Neuronal stem cell (in vitro differentiated cells): ENCODE data around the gene NSMF.
A peak's percentile ranks its signal among the peaks of the same experiment; 100 is the strongest.

Source experiments
- DNase-seq: peaks from one replicate; pipeline ENCODE4 v3.0.0-alpha.2; 2013; ENCODE audit warnings: low spot score
- H2AFZ ChIP-seq: one replicate; pipeline ENCODE4 v1.6.1; 2013; ENCODE audit warnings: mild to moderate bottlenecking, low read length, inconsistent platforms
- H2AK5ac ChIP-seq: 2 replicates; pipeline ENCODE4 v1.6.1; 2013; ENCODE audit warnings: low read depth, mild to moderate bottlenecking, inconsistent platforms, low read length, moderate library complexity, mixed read lengths
- H2BK120ac ChIP-seq: 2 replicates; pipeline ENCODE4 v1.6.1; 2013; ENCODE audit warnings: low read depth, mild to moderate bottlenecking, inconsistent platforms, low read length, moderate library complexity, mixed read lengths
- H2BK12ac ChIP-seq: one replicate; pipeline ENCODE4 v1.6.1; 2013; ENCODE audit warnings: low read length, inconsistent platforms
- H2BK15ac ChIP-seq: 2 replicates; pipeline ENCODE4 v1.6.1; 2013; ENCODE audit warnings: mild to moderate bottlenecking, low read length, inconsistent platforms, mixed read lengths
- H2BK5ac ChIP-seq: one replicate; pipeline ENCODE4 v1.6.1; 2013; ENCODE audit warnings: inconsistent platforms, mild to moderate bottlenecking, low read length, moderate library complexity
- H3K14ac ChIP-seq: one replicate; pipeline ENCODE4 v1.6.1; 2013; ENCODE audit warnings: low read length, inconsistent platforms
- H3K18ac ChIP-seq: 2 replicates; pipeline ENCODE4 v1.6.1; 2013; ENCODE audit warnings: low read length, inconsistent platforms
- H3K23ac ChIP-seq: 2 replicates; pipeline ENCODE4 v1.6.1; 2013; ENCODE audit warnings: low read depth, mild to moderate bottlenecking, mixed read lengths, low read length, inconsistent platforms; ENCODE audit not compliant: poor library complexity
- H3K27ac ChIP-seq: replicated peaks from 3 replicates; pipeline ENCODE4 v1.5.1; 2013; ENCODE audit warnings: low read length, inconsistent platforms
- H3K27me3 ChIP-seq, 3 experiments: 2 replicates each; pipeline ENCODE4 v1.6.1; 2013; ENCODE audit warnings: low read length in 3 of 3, mild to moderate bottlenecking in 2 of 3, inconsistent platforms in 1 of 3, low read depth in 1 of 3, mixed read lengths in 1 of 3, moderate library complexity in 1 of 3; ENCODE audit not compliant: control insufficient read depth in 3 of 3, insufficient read depth in 3 of 3
- H3K36me3 ChIP-seq, 2 donors: replicated peaks in 1 of 2; 2 replicates each; pipeline ENCODE4 v1.6.1; 2013; ENCODE audit warnings: low read length in 2 of 2; ENCODE audit not compliant: control insufficient read depth in 2 of 2, insufficient read depth in 2 of 2
- H3K4ac ChIP-seq: 2 replicates; pipeline ENCODE4 v1.6.1; 2013; ENCODE audit warnings: inconsistent platforms, mild to moderate bottlenecking, low read length, moderate library complexity
- H3K4me1 ChIP-seq, 2 donors: 1 replicate in 1 of 2; 2 replicates in 1 of 2; pipeline ENCODE4 v1.6.1; 2013; ENCODE audit warnings: low read length in 2 of 2, low read depth in 1 of 2; ENCODE audit not compliant: control insufficient read depth in 2 of 2, insufficient read depth in 1 of 2
- H3K4me2 ChIP-seq: one replicate; pipeline ENCODE4 v1.6.1; 2013; ENCODE audit warnings: mild to moderate bottlenecking, low read length, inconsistent platforms; ENCODE audit not compliant: insufficient read depth, poor library complexity, severe bottlenecking
- H3K4me3 ChIP-seq, 2 donors: 2 replicates each; pipeline ENCODE4 v1.5.1; 2013; ENCODE audit warnings: low read length in 2 of 2, mild to moderate bottlenecking in 2 of 2, inconsistent platforms in 1 of 2, moderate library complexity in 1 of 2
- H3K79me1 ChIP-seq: one replicate; pipeline ENCODE4 v1.6.1; 2013; ENCODE audit warnings: low read depth, mild to moderate bottlenecking, inconsistent platforms, low read length, moderate library complexity
- H3K9ac ChIP-seq: one replicate; pipeline ENCODE4 v1.6.1; 2013; ENCODE audit warnings: mild to moderate bottlenecking, low read depth, low read length, inconsistent platforms; ENCODE audit not compliant: poor library complexity
- H3K9me3 ChIP-seq, 2 donors: replicated peaks in 1 of 2; 2 replicates each; pipeline versions ENCODE3 to v1.6.1; 2013; ENCODE audit warnings: low read length in 2 of 2, mild to moderate bottlenecking in 2 of 2, inconsistent platforms in 1 of 2, low read depth in 1 of 2, mixed read lengths in 1 of 2, moderate library complexity in 1 of 2; ENCODE audit not compliant: control insufficient read depth in 2 of 2, insufficient read depth in 1 of 2
- H4K8ac ChIP-seq: one replicate; pipeline ENCODE4 v1.6.1; 2013; ENCODE audit warnings: low read depth, mild to moderate bottlenecking, inconsistent platforms, low read length, moderate library complexity
- H4K91ac ChIP-seq: one replicate; pipeline ENCODE4 v1.6.1; 2013; ENCODE audit warnings: low read length, low read depth, mild to moderate bottlenecking, inconsistent platforms; ENCODE audit not compliant: poor library complexity
- WGBS, 2 donors: extraction: QIAGEN DNeasy Blood & Tissue Kit; methylation state at CpG; one replicate each; pipeline ENCODE4 v1.1.7; 2013; ENCODE audit warnings: missing lambda C conversion rate in 2 of 2, mixed read lengths in 1 of 2; ENCODE audit not compliant: insufficient read length in 2 of 2, insufficient replicate concordance in 1 of 2; ENCODE audit errors: extremely low coverage in 2 of 2; 5-methylcytosine and 5-hydroxymethylcytosine counted together

The NSMF gene

GRCh38 chr9:137490532-137491186 is 31.5 kb upstream of the NSMF start:
- no peak overlapping the region for H2BK15ac ChIP-seq
- no peak overlapping the region for H3K9ac ChIP-seq
- H4K8ac ChIP-seq, result no peak overlapping the region
- no peak overlapping the region for H3K4ac ChIP-seq
- DNase-seq, result no peak
- H3K27me3 ChIP-seq, result no peaks in the 10 kb centered on the region
- no peak overlapping the region for H3K14ac ChIP-seq
- H3K79me1 ChIP-seq, result no peaks in the 10 kb centered on the region
- peaks cover 0 to 2% of the 10 kb centered on the region in 2 donors for H3K4me1 ChIP-seq
- no peak overlapping the region for H4K91ac ChIP-seq
- no peak overlapping the region for H2BK120ac ChIP-seq
- H3K36me3 ChIP-seq, result no peaks in the 10 kb centered on the region
- H3K27ac ChIP-seq, result no peak overlapping the region
- H2BK5ac ChIP-seq, result no peak overlapping the region
- H2AK5ac ChIP-seq, result no peak overlapping the region
- no peak overlapping the region for H2BK12ac ChIP-seq
- no peak overlapping the region for H2AFZ ChIP-seq
- H3K4me3 ChIP-seq, result no peak overlapping the region
- H3K23ac ChIP-seq, result no peak overlapping the region
- peaks cover 3 to 4% of the 10 kb centered on the region in 2 donors for H3K9me3 ChIP-seq
- H3K4me2 ChIP-seq, result no peak overlapping the region
- WGBS, 2 donors, result no CpG with 5 or more reads among the region's 9 CpGs
- H3K18ac ChIP-seq, result no peak overlapping the region

GRCh38 chr9:137488906-137489305 is 29.8 kb upstream of the NSMF start:
- Histone ChIP-seq H3K4me1 (peaks cover 0 to 2% of the 10 kb centered on the region in 2 donors), H3K4ac (no peak overlapping the region), H3K18ac (peak overlapping the region; percentile 38), H3K79me1 (peaks cover 1% of the 10 kb centered on the region), H3K9ac (no peak overlapping the region), H3K4me2 (no peak overlapping the region), H2BK5ac (no peak overlapping the region), H3K23ac (peak overlapping the region; percentile 73), H3K14ac (peak overlapping the region; percentile 21), H2AK5ac (no peak overlapping the region), H3K27ac (no peak overlapping the region), H3K27me3 (no peaks in the 10 kb centered on the region), H2BK15ac (no peak overlapping the region), H4K91ac (no peak overlapping the region), H2BK12ac (no peak overlapping the region), H3K4me3 (no peak overlapping the region), H4K8ac (no peak overlapping the region), H3K36me3 (no peaks in the 10 kb centered on the region), H2AFZ (no peak overlapping the region), H3K9me3 (peaks cover 3 to 4% of the 10 kb centered on the region in 2 donors), H2BK120ac (no peak overlapping the region)
- DNase-seq, result no peak
- WGBS, 2 donors, result no CpG with 5 or more reads among the region's 6 CpGs

GRCh38 chr9:137488327-137488653 is 29.2 kb upstream of the NSMF start:
- no peak overlapping the region for H3K14ac ChIP-seq
- WGBS, 2 donors, result no CpG with 5 or more reads among the region's 6 CpGs
- H2AFZ ChIP-seq, result no peak overlapping the region
- H2BK120ac ChIP-seq, result no peak overlapping the region
- no peak overlapping the region for H4K91ac ChIP-seq
- H2BK5ac ChIP-seq, result no peak overlapping the region
- H3K4me1 ChIP-seq, result peaks cover 0 to 2% of the 10 kb centered on the region in 2 donors
- no peak overlapping the region for H3K4me3 ChIP-seq
- H3K9ac ChIP-seq, result no peak overlapping the region
- H2AK5ac ChIP-seq, result peak overlapping the region; percentile 19
- no peak overlapping the region for H4K8ac ChIP-seq
- H3K4me2 ChIP-seq, result no peak overlapping the region
- H3K18ac ChIP-seq, result no peak overlapping the region
- H3K27me3 ChIP-seq, result no peaks in the 10 kb centered on the region
- peak overlapping the region; percentile 73 for H3K23ac ChIP-seq
- H2BK12ac ChIP-seq, result no peak overlapping the region
- H3K79me1 ChIP-seq, result peaks cover 2% of the 10 kb centered on the region
- DNase-seq, result no peak
- no peak overlapping the region for H3K4ac ChIP-seq
- no peak overlapping the region for H3K27ac ChIP-seq
- no peaks in the 10 kb centered on the region for H3K36me3 ChIP-seq
- H2BK15ac ChIP-seq, result peak overlapping the region; percentile 15
- peaks cover 3% of the 10 kb centered on the region in 2 donors for H3K9me3 ChIP-seq

GRCh38 chr9:137487454-137488326 is 28.6 kb upstream of the NSMF start:
- H3K27ac ChIP-seq, result no peak overlapping the region
- no peak overlapping the region for H3K9ac ChIP-seq
- peak overlapping the region; percentile 61 for H2AK5ac ChIP-seq
- peak overlapping the region; percentile 53 for H3K4ac ChIP-seq
- no peak overlapping the region for H2BK12ac ChIP-seq
- H3K79me1 ChIP-seq, result peaks cover 2% of the 10 kb centered on the region
- H3K4me2 ChIP-seq, result no peak overlapping the region
- no peak overlapping the region for H3K4me3 ChIP-seq
- no peaks in the 10 kb centered on the region for H3K27me3 ChIP-seq
- H3K4me1 ChIP-seq, result peaks cover 0 to 2% of the 10 kb centered on the region in 2 donors
- H3K36me3 ChIP-seq, result no peaks in the 10 kb centered on the region
- no peak overlapping the region for H2BK120ac ChIP-seq
- H2BK5ac ChIP-seq, result no peak overlapping the region
- no peaks in the 10 kb centered on the region for H3K9me3 ChIP-seq
- no peak overlapping the region for H4K91ac ChIP-seq
- H4K8ac ChIP-seq, result peak overlapping the region; percentile 50
- no peak overlapping the region for H2BK15ac ChIP-seq
- WGBS, 2 donors, result no CpG with 5 or more reads among the region's 41 CpGs
- peak overlapping the region; percentile 11 for H3K14ac ChIP-seq
- DNase-seq, result no peak
- no peak overlapping the region for H2AFZ ChIP-seq
- peak overlapping the region; percentile 67 for H3K18ac ChIP-seq
- H3K23ac ChIP-seq, result peak overlapping the region; percentile 35
